HepG2 (cell line): ENCODE data around the gene CCDC83. TPM values are rescaled to one million over a fixed set of nuclear protein-coding genes. Genes with fewer than 3 reads are reported as not detected.

Experiments
- AGO2 ChIP-seq: fragments of 200-400 bp; formaldehyde crosslinking; optimal IDR thresholded peaks from 2 replicates; pipeline ENCODE3; 2017; ENCODE audit warnings: mild to moderate bottlenecking, low read depth, low read length, moderate library complexity
- ATF1 ChIP-seq: IDR thresholded peaks from 2 replicates; pipeline ENCODE4 v1.6.1; 2016; ENCODE audit warnings: mild to moderate bottlenecking, control low read depth
- BCL6 ChIP-seq: IDR thresholded peaks from 2 replicates; pipeline ENCODE4 v1.6.1; 2016; ENCODE audit warnings: missing genetic modification reagents, missing compliant biosample characterization
- CEBPG ChIP-seq: IDR thresholded peaks from 2 replicates; pipeline ENCODE4 v1.6.1; 2016
- EHMT2 ChIP-seq: fragments of 200-600 bp; sonication (generic); IDR thresholded peaks from 2 replicates; pipeline ENCODE4 v1.7.0; 2017; ENCODE audit warnings: antibody characterized with exemption, low read depth, low read length, borderline replicate concordance
- FOXA1 ChIP-seq, 2 experiments: fragments of 450-650 bp in 1 of 2; sonication (generic) in 1 of 2; formaldehyde crosslinking in 1 of 2; IDR thresholded peaks; 2 replicates each; pipeline versions ENCODE4 v1.4.0 to v1.6.1; 2016 to 2020; ENCODE audit warnings: missing genetic modification reagents in 1 of 2
- KAT7 ChIP-seq: IDR thresholded peaks from 2 replicates; pipeline ENCODE4 v1.6.1; 2018; ENCODE audit warnings: borderline replicate concordance, missing compliant biosample characterization
- KDM2A ChIP-seq: sonication (generic); formaldehyde crosslinking; IDR thresholded peaks from 2 replicates; pipeline ENCODE4 v1.4.0; 2020; ENCODE audit warnings: low read depth, missing genetic modification reagents, borderline replicate concordance
- NFE2 ChIP-seq: sonication (generic); formaldehyde crosslinking; IDR thresholded peaks from 2 replicates; pipeline ENCODE4 v1.4.0; 2020; ENCODE audit warnings: missing genetic modification reagents
- NFRKB ChIP-seq: fragments of 450-650 bp; IDR thresholded peaks from 2 replicates; pipeline ENCODE4 v1.6.1; 2017
- NFYC ChIP-seq: IDR thresholded peaks from 2 replicates; pipeline ENCODE4 v1.6.1; 2016; ENCODE audit warnings: missing genetic modification reagents, missing compliant biosample characterization
- NR2F1 ChIP-seq, 2 experiments: fragments of 450-650 bp in 1 of 2; formaldehyde crosslinking in 1 of 2; IDR thresholded peaks; 2 replicates each; pipeline versions ENCODE4 v1.5.0 to v1.6.1; 2016 to 2020; ENCODE audit warnings: mild to moderate bottlenecking in 1 of 2, missing compliant biosample characterization in 1 of 2, missing genetic modification reagents in 1 of 2, moderate library complexity in 1 of 2
- POLR2AphosphoS5 ChIP-seq: IDR thresholded peaks from 2 replicates; pipeline ENCODE4 v1.6.1; 2012; ENCODE audit warnings: low read depth, low read length
- PPARG ChIP-seq: conservative IDR thresholded peaks from 2 replicates; pipeline ENCODE4 v1.6.1; 2016; ENCODE audit warnings: missing biosample characterization, missing genetic modification reagents
- RARA ChIP-seq: IDR thresholded peaks from 2 replicates; pipeline ENCODE4 v1.6.1; 2016; ENCODE audit warnings: missing genetic modification reagents, missing compliant biosample characterization
- RARG ChIP-seq: sonication (generic); formaldehyde crosslinking; IDR thresholded peaks from 2 replicates; pipeline ENCODE4 v1.4.0; 2020; ENCODE audit warnings: low read depth, mild to moderate bottlenecking, missing genetic modification reagents
- RXRB ChIP-seq: IDR thresholded peaks from 2 replicates; pipeline ENCODE4 v1.6.1; 2016; ENCODE audit warnings: borderline replicate concordance, missing genetic modification reagents, missing compliant biosample characterization
- SOX5 ChIP-seq: IDR thresholded peaks from 2 replicates; pipeline ENCODE4 v1.6.1; 2016; ENCODE audit warnings: borderline replicate concordance
- TBX2 ChIP-seq: sonication (generic); formaldehyde crosslinking; IDR thresholded peaks from 2 replicates; pipeline ENCODE4 v1.5.0; 2020; ENCODE audit warnings: missing genetic modification reagents, mild to moderate bottlenecking, borderline replicate concordance
- ZKSCAN8 ChIP-seq: IDR thresholded peaks from 2 replicates; pipeline ENCODE4 v1.6.1; 2016; ENCODE audit warnings: borderline replicate concordance, missing genetic modification reagents, missing compliant biosample characterization
- ZNF274 ChIP-seq: sonication (generic); formaldehyde crosslinking; IDR thresholded peaks from 2 replicates; pipeline ENCODE4 v1.5.1; 2020; ENCODE audit warnings: mild to moderate bottlenecking, missing genetic modification reagents
- polyA plus RNA-seq, 8 experiments: library from polyadenylated mRNA; depleted of rRNA in 3 of 8; stranded (reverse) in 7 of 8; unstranded in 1 of 8; fragments of >200 nt; fragmentation: Illumina TruSeq in 4 of 8; extraction: Trizol in 4 of 8; gene quantifications; 2 replicates each; pipeline versions ENCODE4 v1.2.1 to v1.2.3, GENCODE V29; 2011 to 2016; ENCODE audit warnings: low read depth in 4 of 8, missing spikeins in 1 of 8, mixed read lengths in 1 of 8; ENCODE audit not compliant: insufficient read depth in 1 of 8
- total RNA-seq, 5 experiments: library from RNA; depleted of rRNA; stranded (reverse); fragments of >200 nt; fragmentation: Illumina TruSeq; extraction: Trizol; gene quantifications; 2 replicates each; pipeline ENCODE4 v1.2.3, GENCODE V29; 2016; ENCODE audit warnings: low read depth in 1 of 5
- TF ChIP-seq, protein P1 (sequence below): sonication (generic); formaldehyde crosslinking; IDR thresholded peaks from 2 replicates; pipeline ENCODE4 v1.4.0; 2020; ENCODE audit warnings: missing genetic modification reagents
- TF ChIP-seq, protein P2 (sequence below): sonication (generic); formaldehyde crosslinking; IDR thresholded peaks from 2 replicates; pipeline ENCODE4 v1.4.0; 2020; ENCODE audit warnings: low read depth, mild to moderate bottlenecking, missing genetic modification reagents

The CCDC83 gene
- total and polyA plus RNA-seq, 2 of the 13 experiments (the other 11 are each of a cell fraction or from before 2014, with no cell fraction given), result not detected

GRCh38 chr11:85918910-85919794 is 64.0 kb downstream of the CCDC83 start (continued):
- TF ChIP-seq NFYC (CRISPR knock-in tag) (no peak), RXRB (CRISPR knock-in tag) (peak; percentile 75), AGO2 (no peak), CEBPG (0 out of 2 replicates have a peak, but pooled peaks have one; percentile 25), KAT7 (CRISPR knock-in tag) (no peak), POLR2AphosphoS5 (no peak), EHMT2 (peak; percentile 59; the same call in 1 of the 2 replicates), PPARG (peak; percentile 61; the same call in 1 of the 2 replicates), TBX2 (CRISPR knock-in tag) (no peak), NR2F1 (CRISPR knock-in tag; IDR thresholded peaks at IDR 0.05) (peak in 1 of 2 experiments; percentile 42; a peak in 1 of 4 replicates), RARA (peak; percentile 77), ATF1 (CRISPR knock-in tag) (0 out of 2 replicates have a peak, but pooled peaks have one; percentile 18), NFE2 (CRISPR knock-in tag) (peak; percentile 48; the same call in 1 of the 2 replicates), SOX5 (CRISPR knock-in tag) (peak; percentile 82; the same call in 1 of the 2 replicates), ZKSCAN8 (peak; percentile 45; the same call in 1 of the 2 replicates), RARG (CRISPR knock-in tag) (no peak), NFRKB (no peak), FOXA1 (IDR thresholded peaks at IDR 0.05) (no peak), FOXA1 (CRISPR knock-in tag; IDR thresholded peaks at IDR 0.05) (peak; percentile 66), ZNF274 (CRISPR knock-in tag) (no peak), BCL6 (CRISPR knock-in tag) (peak; percentile 34; the same call in 1 of the 2 replicates), KDM2A (CRISPR knock-in tag) (no peak)
- TF ChIP-seq, protein P1, sequence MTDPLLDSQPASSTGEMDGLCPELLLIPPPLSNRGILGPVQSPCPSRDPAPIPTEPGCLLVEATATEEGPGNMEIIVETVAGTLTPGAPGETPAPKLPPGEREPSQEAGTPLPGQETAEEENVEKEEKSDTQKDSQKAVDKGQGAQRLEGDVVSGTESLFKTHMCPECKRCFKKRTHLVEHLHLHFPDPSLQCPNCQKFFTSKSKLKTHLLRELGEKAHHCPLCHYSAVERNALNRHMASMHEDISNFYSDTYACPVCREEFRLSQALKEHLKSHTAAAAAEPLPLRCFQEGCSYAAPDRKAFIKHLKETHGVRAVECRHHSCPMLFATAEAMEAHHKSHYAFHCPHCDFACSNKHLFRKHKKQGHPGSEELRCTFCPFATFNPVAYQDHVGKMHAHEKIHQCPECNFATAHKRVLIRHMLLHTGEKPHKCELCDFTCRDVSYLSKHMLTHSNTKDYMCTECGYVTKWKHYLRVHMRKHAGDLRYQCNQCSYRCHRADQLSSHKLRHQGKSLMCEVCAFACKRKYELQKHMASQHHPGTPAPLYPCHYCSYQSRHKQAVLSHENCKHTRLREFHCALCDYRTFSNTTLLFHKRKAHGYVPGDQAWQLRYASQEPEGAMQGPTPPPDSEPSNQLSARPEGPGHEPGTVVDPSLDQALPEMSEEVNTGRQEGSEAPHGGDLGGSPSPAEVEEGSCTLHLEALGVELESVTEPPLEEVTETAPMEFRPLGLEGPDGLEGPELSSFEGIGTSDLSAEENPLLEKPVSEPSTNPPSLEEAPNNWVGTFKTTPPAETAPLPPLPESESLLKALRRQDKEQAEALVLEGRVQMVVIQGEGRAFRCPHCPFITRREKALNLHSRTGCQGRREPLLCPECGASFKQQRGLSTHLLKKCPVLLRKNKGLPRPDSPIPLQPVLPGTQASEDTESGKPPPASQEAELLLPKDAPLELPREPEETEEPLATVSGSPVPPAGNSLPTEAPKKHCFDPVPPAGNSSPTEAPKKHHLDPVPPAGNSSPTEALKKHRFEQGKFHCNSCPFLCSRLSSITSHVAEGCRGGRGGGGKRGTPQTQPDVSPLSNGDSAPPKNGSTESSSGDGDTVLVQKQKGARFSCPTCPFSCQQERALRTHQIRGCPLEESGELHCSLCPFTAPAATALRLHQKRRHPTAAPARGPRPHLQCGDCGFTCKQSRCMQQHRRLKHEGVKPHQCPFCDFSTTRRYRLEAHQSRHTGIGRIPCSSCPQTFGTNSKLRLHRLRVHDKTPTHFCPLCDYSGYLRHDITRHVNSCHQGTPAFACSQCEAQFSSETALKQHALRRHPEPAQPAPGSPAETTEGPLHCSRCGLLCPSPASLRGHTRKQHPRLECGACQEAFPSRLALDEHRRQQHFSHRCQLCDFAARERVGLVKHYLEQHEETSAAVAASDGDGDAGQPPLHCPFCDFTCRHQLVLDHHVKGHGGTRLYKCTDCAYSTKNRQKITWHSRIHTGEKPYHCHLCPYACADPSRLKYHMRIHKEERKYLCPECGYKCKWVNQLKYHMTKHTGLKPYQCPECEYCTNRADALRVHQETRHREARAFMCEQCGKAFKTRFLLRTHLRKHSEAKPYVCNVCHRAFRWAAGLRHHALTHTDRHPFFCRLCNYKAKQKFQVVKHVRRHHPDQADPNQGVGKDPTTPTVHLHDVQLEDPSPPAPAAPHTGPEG (CRISPR knock-in tag), result no peak
- TF ChIP-seq, protein P2, sequence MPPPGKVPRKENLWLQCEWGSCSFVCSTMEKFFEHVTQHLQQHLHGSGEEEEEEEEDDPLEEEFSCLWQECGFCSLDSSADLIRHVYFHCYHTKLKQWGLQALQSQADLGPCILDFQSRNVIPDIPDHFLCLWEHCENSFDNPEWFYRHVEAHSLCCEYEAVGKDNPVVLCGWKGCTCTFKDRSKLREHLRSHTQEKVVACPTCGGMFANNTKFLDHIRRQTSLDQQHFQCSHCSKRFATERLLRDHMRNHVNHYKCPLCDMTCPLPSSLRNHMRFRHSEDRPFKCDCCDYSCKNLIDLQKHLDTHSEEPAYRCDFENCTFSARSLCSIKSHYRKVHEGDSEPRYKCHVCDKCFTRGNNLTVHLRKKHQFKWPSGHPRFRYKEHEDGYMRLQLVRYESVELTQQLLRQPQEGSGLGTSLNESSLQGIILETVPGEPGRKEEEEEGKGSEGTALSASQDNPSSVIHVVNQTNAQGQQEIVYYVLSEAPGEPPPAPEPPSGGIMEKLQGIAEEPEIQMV (CRISPR knock-in tag), result no peak
- TF ChIP-seq, all 625 proteins: peak for 53
